HepG2 (cell line): ENCODE measurements around the gene HMCN2. TPM values are rescaled to one million over a fixed set of nuclear protein-coding genes. Genes with fewer than 3 reads are reported as not detected.

ENCODE experiments used
- ATAC-seq: fragments of 200-7000 bp; cut with Tn5 transposase; 3 replicates; pipeline ENCODE4 v1.9.1; 2020; ENCODE audit warnings: mild to moderate bottlenecking, moderate library complexity
- BruUV-seq: library from RNA; stranded (reverse); fragments of 400-500 nt; replicated peaks from 2 replicates; lab custom pipeline; 2021; lab: Mats Ljungman, UMichigan
- CTCF ChIA-PET: fragments of 300-600 bp; formaldehyde crosslinking; extraction: SDS; loops from one replicate; lab custom pipeline; 2021; ENCODE audit warnings: low total read pairs, inconsistent platforms, low intra/inter-chr PET ratio; lab: Yijun Ruan, JAX
- POLR2A ChIA-PET: fragments of 350-600 bp; sonication (Branson Sonifier 250); formaldehyde crosslinking; loops from one replicate; lab custom pipeline; 2020; ENCODE audit warnings: antibody characterized with exemption, inconsistent platforms; lab: Yijun Ruan, JAX
- DNase-seq: peaks from one replicate; pipeline ENCODE4 v3.0.0-alpha.2; 2015; ENCODE audit warnings: low spot score
- FAIRE-seq: peaks from 3 replicates; lab custom pipeline; 2011; peaks lifted over from hg19 to GRCh38; lab: Jason Lieb, UNC
- H2AFZ ChIP-seq: one replicate; pipeline ENCODE4 v1.6.1; 2011; ENCODE audit warnings: low read length, inconsistent platforms
- H3K27ac ChIP-seq: fragments of 300-600 bp; 3 replicates; pipeline ENCODE4 v1.8.0; 2011; ENCODE audit warnings: mixed run types, mild to moderate bottlenecking, mixed read lengths, low read length, inconsistent platforms; ENCODE audit not compliant: insufficient read depth; ENCODE audit errors: extremely low read length
- H3K27me3 ChIP-seq, 2 experiments: fragments of 200-600 bp in 1 of 2; 2 replicates in 1 of 2; 3 replicates in 1 of 2; pipeline versions ENCODE4 v1.6.0 to v1.8.0; 2011; ENCODE audit warnings: low read length in 2 of 2, mild to moderate bottlenecking in 2 of 2, moderate library complexity in 2 of 2, inconsistent platforms in 1 of 2; ENCODE audit not compliant: insufficient read depth in 2 of 2, control insufficient read depth in 1 of 2
- H3K36me3 ChIP-seq, 2 experiments: fragments of 200-600 bp in 1 of 2; replicated peaks in 1 of 2; 2 replicates in 1 of 2; 3 replicates in 1 of 2; pipeline versions ENCODE4 v1.5.1 to v1.8.0; 2011; ENCODE audit warnings: low read length in 2 of 2, inconsistent platforms in 1 of 2; ENCODE audit not compliant: insufficient read depth in 2 of 2, control insufficient read depth in 1 of 2
- H3K4me1 ChIP-seq: 2 replicates; pipeline ENCODE4 v1.5.1; 2012; ENCODE audit warnings: low read length, inconsistent platforms; ENCODE audit not compliant: insufficient read depth
- H3K4me2 ChIP-seq: 2 replicates; pipeline ENCODE4 v1.6.0; 2011; ENCODE audit warnings: low read depth, low read length, inconsistent platforms
- H3K4me3 ChIP-seq, 3 experiments: fragments of 200-600 bp in 1 of 3; sonication (generic), shearing (Covaris generic) in 1 of 3; replicated peaks in 1 of 3; 2 replicates each; pipeline ENCODE4 v1.5.1; 2011 to 2016; ENCODE audit warnings: low read length in 3 of 3, inconsistent platforms in 2 of 3, low read depth in 2 of 3, mild to moderate bottlenecking in 2 of 3, control low read depth in 1 of 3, mixed read lengths in 1 of 3; ENCODE audit not compliant: insufficient read depth in 1 of 3
- H3K79me2 ChIP-seq: one replicate; pipeline ENCODE4 v1.6.1; 2011; ENCODE audit warnings: low read length, inconsistent platforms; ENCODE audit not compliant: insufficient read depth
- H3K9ac ChIP-seq: 2 replicates; pipeline ENCODE4 v1.6.0; 2011; ENCODE audit warnings: mild to moderate bottlenecking, low read depth, low read length, inconsistent platforms; ENCODE audit not compliant: insufficient read depth
- H3K9me3 ChIP-seq: 2 replicates; pipeline ENCODE4 v1.5.1; 2012; ENCODE audit warnings: mild to moderate bottlenecking, low read length
- H4K20me1 ChIP-seq: 2 replicates; pipeline ENCODE4 v1.6.0; 2011; ENCODE audit warnings: inconsistent platforms, mild to moderate bottlenecking, low read length, moderate library complexity; ENCODE audit not compliant: insufficient read depth
- LBX2 ChIP-seq: sonication (generic); formaldehyde crosslinking; IDR thresholded peaks from 2 replicates; pipeline ENCODE4 v1.5.0; 2020; ENCODE audit warnings: missing genetic modification reagents, mild to moderate bottlenecking, borderline replicate concordance
- MBNL3 ChIP-seq: fragments of 250-450 bp; sonication (Bioruptor Pico); conservative IDR thresholded peaks from 2 replicates; pipeline ENCODE4 v1.8.0; 2022; ENCODE audit warnings: mild to moderate bottlenecking, inconsistent platforms
- NR2F2 ChIP-seq: IDR thresholded peaks from 2 replicates; pipeline ENCODE4 v1.6.1; 2012; ENCODE audit warnings: low read depth, inconsistent platforms, borderline replicate concordance
- SAFB2 ChIP-seq: sonication (generic); formaldehyde crosslinking; IDR thresholded peaks from 2 replicates; pipeline ENCODE4 v1.5.1; 2020; ENCODE audit warnings: missing genetic modification reagents, low read depth, mild to moderate bottlenecking, borderline replicate concordance
- ZBTB33 ChIP-seq: sonication (generic); formaldehyde crosslinking; IDR thresholded peaks from 2 replicates; pipeline ENCODE4 v1.4.0; 2020; ENCODE audit warnings: missing genetic modification reagents
- ZBTB43 ChIP-seq: sonication (generic); formaldehyde crosslinking; conservative IDR thresholded peaks from 2 replicates; pipeline ENCODE4 v1.4.0; 2020; ENCODE audit warnings: missing genetic modification reagents
- ZNF7 ChIP-seq: IDR thresholded peaks from 2 replicates; pipeline ENCODE4 v1.6.1; 2016; ENCODE audit warnings: missing biosample characterization, missing genetic modification reagents
- WGBS: methylation state at CpG from one replicate; pipeline ENCODE4 v1.1.6; 2017; ENCODE audit warnings: low lambda C conversion rate; 5-methylcytosine and 5-hydroxymethylcytosine counted together
- in situ Hi-C: cut with HindIII; loops from 2 replicates; pipeline ENCODE4 v1.10.0; 2017; ENCODE audit warnings: low pct_unique_long_range_greater_than_20kb; ENCODE audit not compliant: extremely low pct_ligation_motif_present
- intact Hi-C: fragments of 100-400 bp; cut with micrococcal nuclease; formaldehyde crosslinking; loops from one replicate; pipeline ENCODE4 v1.10.0; 2022; ENCODE audit not compliant: unreplicated experiment
- polyA plus RNA-seq, 8 experiments: library from polyadenylated mRNA; depleted of rRNA in 3 of 8; stranded (reverse) in 7 of 8; unstranded in 1 of 8; fragments of >200 nt; fragmentation: Illumina TruSeq in 4 of 8; extraction: Trizol in 4 of 8; gene quantifications; 2 replicates each; pipeline versions ENCODE4 v1.2.1 to v1.2.3, GENCODE V29; 2011 to 2016; ENCODE audit warnings: low read depth in 4 of 8, missing spikeins in 1 of 8, mixed read lengths in 1 of 8; ENCODE audit not compliant: insufficient read depth in 1 of 8
- total RNA-seq, 5 experiments: library from RNA; depleted of rRNA; stranded (reverse); fragments of >200 nt; fragmentation: Illumina TruSeq; extraction: Trizol; gene quantifications; 2 replicates each; pipeline ENCODE4 v1.2.3, GENCODE V29; 2016; ENCODE audit warnings: low read depth in 1 of 5

HMCN2 gene
- total and polyA plus RNA-seq, 2 of the 13 experiments (the other 11 are each of a cell fraction or from before 2014, with no cell fraction given), result 0.09 TPM; not detected in 1

GRCh38 chr9:130421802-130422276, 156.3 kb downstream of the HMCN2 start:
- no peak for DNase-seq
- Histone ChIP-seq H3K9me3 (no peaks in the 10 kb centered on the region), H4K20me1 (no peaks in the 10 kb centered on the region), H2AFZ (no peak overlapping the region), H3K4me3 (no peak overlapping the region), H3K79me2 (no peaks in the 10 kb centered on the region), H3K4me2 (no peak overlapping the region), H3K4me1 (peaks cover 23% of the 10 kb centered on the region), H3K36me3 (no peaks in the 10 kb centered on the region), H3K27me3 (peaks cover 4 to 32% of the 10 kb centered on the region in 2 experiments; a peak in 3 of 5 replicates), H3K27ac (no peak overlapping the region), H3K9ac (no peak overlapping the region)
- POLR2A ChIA-PET, result no interaction called here
- no TSS peak for BruUV-seq
- 48% methylated on average over 7 of the region's 13 CpGs for WGBS
- no peak for FAIRE-seq
- intact Hi-C loops, result no loop called here
- no peak for ATAC-seq
- in situ Hi-C loops, result no loop called here
- CTCF ChIA-PET, result no interaction called here
- TF ChIP-seq ZBTB33 (CRISPR knock-in tag) (peak; percentile 29; the same call in 1 of the 2 replicates), LBX2 (CRISPR knock-in tag) (no peak)

- Histone ChIP-seq H2AFZ (no peak overlapping the region), H3K79me2 (no peaks in the 10 kb centered on the region), H3K4me2 (no peak overlapping the region), H3K9me3 (no peaks in the 10 kb centered on the region), H3K4me1 (peaks cover 23% of the 10 kb centered on the region), H3K4me3 (no peak overlapping the region), H3K9ac (no peak overlapping the region), H3K36me3 (no peaks in the 10 kb centered on the region), H3K27ac (no peak overlapping the region)
- ChIA-PET CTCF (no interaction called here), POLR2A (no interaction called here)
- BruUV-seq, result no TSS peak
- WGBS, result 80% methylated on average over 1 of the region's 10 CpGs
- in situ Hi-C loops (no loop called here), intact Hi-C loops (no loop called here)
- ATAC-seq (no peak), FAIRE-seq (no peak)
- no peak for TF ChIP-seq ZBTB43 (CRISPR knock-in tag)
- TF ChIP-seq NR2F2, result no peak
- TF ChIP-seq ZNF7 (CRISPR knock-in tag), result no peak
- no peak for TF ChIP-seq SAFB2 (CRISPR knock-in tag)
- no peak for TF ChIP-seq MBNL3 (CRISPR knock-in tag)
- TF ChIP-seq, all 625 proteins: peak for 0
- no peaks in the 10 kb centered on the region for H4K20me1 ChIP-seq
- no peak for DNase-seq
- H3K27me3 ChIP-seq, result peaks cover 4 to 33% of the 10 kb centered on the region in 2 experiments; a peak in 4 of 5 replicates
These were observed 157.0 kb downstream of the HMCN2 start for GRCh38 chr9:130422546-130422945.
